Epithelial cell of esophagus (primary cell): ENCODE data around the gene C11orf71.

ENCODE experiments used
- DNase-seq: peaks from one replicate; pipeline ENCODE4 v3.0.0; 2010; ENCODE audit warnings: low read depth
- H3K4me3 ChIP-seq: 2 replicates; pipeline ENCODE4 v1.5.1; 2011; ENCODE audit warnings: mild to moderate bottlenecking, low read length, control low read depth
- CTCF ChIP-seq: IDR thresholded peaks from 2 replicates; pipeline ENCODE4 v1.5.1; 2011; ENCODE audit warnings: low read depth, mild to moderate bottlenecking, low read length, control low read depth, inconsistent platforms; ENCODE audit not compliant: insufficient read depth; ENCODE audit errors: missing control alignments

The C11orf71 gene

DNA sequence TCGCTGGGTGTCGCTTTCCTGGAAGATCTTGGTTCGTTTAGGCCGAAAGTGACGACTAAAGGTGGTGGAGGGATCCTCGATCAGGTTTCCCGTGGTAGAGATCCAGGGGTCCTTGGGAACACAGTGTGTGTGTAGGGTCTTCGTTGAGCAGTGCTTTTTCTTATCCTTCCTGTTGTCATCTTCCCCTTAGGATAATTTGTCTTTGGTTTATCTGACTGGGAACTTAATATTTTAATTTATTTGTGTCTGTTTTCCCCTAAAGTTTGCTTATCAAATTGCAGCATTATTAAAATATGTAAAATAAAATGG is 558 bp upstream of the C11orf71 start:
- DNase-seq = no peak
- no peak for TF ChIP-seq CTCF
- peak overlapping the region; percentile 85 for H3K4me3 ChIP-seq

DNA sequence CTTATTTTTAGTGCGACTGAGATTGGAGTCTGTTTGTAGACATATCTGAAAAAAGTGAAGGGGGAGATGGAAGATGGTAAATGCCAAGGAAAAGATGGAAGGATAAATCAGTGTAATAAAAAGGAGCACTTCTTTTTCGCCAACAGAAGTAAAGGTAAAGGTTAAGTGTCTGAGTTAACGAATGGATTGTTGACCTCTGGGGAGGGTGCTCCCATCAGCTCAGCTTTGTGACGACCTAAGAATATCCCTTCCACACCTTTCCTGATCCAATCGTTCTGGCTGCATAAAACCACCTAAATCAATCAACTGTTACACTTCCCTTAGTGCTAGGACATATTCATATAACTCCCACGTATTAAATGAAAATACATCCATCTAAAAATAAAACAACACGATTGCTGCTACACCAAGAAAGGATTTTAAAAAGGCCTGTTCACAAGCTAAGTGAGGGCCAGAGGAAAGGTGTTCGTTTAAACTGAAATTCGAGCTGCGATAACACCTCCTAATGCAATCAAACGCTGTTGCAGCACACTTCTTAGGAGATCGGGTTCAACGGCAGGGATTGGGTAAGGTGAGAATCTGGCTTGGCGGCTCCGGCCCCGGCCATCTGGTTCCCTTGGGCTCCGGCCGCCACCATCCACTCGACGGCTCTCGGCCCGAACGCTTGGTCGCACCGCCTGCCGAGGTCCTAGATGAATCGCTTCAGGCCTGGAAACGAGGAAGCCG is 658 bp downstream of the C11orf71 start:
- H3K4me3 ChIP-seq = peak overlapping the region; percentile 85
- peak; percentile 58 for DNase-seq
- no peak for TF ChIP-seq CTCF

- H3K4me3 ChIP-seq = no peak overlapping the region
- TF ChIP-seq CTCF = no peak
Measured at GRCh38 chr11:114398303-114398920, 1.9 kb downstream of the C11orf71 start.

DNA sequence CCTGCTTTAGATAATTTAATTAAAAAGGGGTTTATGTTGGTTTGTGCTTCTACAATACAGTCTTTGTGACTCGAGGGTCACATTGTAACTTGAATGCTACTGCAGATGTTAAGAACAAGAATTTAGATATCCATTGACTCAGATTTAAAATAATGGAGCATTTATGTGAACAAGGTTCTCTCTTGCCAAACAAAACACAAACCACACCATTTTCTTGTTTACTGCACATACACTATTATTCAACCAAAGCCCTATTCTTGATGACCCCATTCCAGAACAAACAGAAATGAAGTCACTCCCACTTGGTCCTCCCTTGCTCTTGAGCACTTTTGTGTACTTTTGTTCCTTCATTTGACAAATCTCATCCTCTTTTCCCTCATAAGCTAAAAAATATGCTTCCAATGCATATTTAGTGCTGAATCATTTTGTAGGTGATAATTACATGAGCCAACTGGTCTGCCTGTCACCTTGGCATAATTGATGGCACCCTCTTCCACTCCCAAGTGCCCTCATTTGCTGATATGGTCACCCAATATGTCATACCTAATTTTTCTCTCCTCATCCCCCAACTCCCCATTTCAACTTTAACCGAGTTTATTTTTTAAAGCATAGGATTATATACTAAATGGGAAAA is 2.8 kb downstream of the C11orf71 start:
- no peak for TF ChIP-seq CTCF
- DNase-seq = no peak
- H3K4me3 ChIP-seq = no peak overlapping the region

More at GRCh38 chr11:114398303-114398920, 1.9 kb downstream of the C11orf71 start:
- DNase-seq = peak; percentile 31

GRCh38 chr11:114396916-114397315 is 3.4 kb downstream of the C11orf71 start:
- DNase-seq = no peak
- no peak overlapping the region for H3K4me3 ChIP-seq
- no peak for TF ChIP-seq CTCF

- TF ChIP-seq CTCF = peak; percentile 53
- peak; percentile 36 for DNase-seq
- H3K4me3 ChIP-seq = no peak overlapping the region
Measured at GRCh38 chr11:114395736-114396135, 4.6 kb downstream of the C11orf71 start.
